ENCODE data around the gene SLAMF9. TPM values are rescaled to one million over a fixed set of nuclear protein-coding genes. Genes with fewer than 3 reads are reported as not detected.

SLAMF9 gene
- total RNA-seq, 1 donor: 0.63 TPM

GRCh38 chr1:159982280-159982679 is 28.2 kb upstream of the SLAMF9 start:
- no peak overlapping the region for H3K4me3 ChIP-seq (ENCODE audit: low read length)
- H3K9me3 ChIP-seq (ENCODE audit: low read depth, low read length): no peaks in the 10 kb centered on the region
- peaks cover 9% of the 10 kb centered on the region for H3K27me3 ChIP-seq (ENCODE audit: insufficient read depth, low read length)
- H3K4me1 ChIP-seq (ENCODE audit: insufficient read depth, low read length): no peaks in the 10 kb centered on the region

- no peaks in the 10 kb centered on the region for H3K9me3 ChIP-seq (ENCODE audit: low read depth, low read length)
- H3K4me1 ChIP-seq (ENCODE audit: insufficient read depth, low read length): no peaks in the 10 kb centered on the region
- no peak overlapping the region for H3K4me3 ChIP-seq (ENCODE audit: low read length)
- peaks cover 8% of the 10 kb centered on the region for H3K27me3 ChIP-seq (ENCODE audit: insufficient read depth, low read length)
These were observed 27.5 kb upstream of the SLAMF9 start for GRCh38 chr1:159981351-159982055.

GRCh38 chr1:159980786-159981185 is 26.7 kb upstream of the SLAMF9 start:
- Histone ChIP-seq H3K4me3 (ENCODE audit: low read length) (no peak overlapping the region), H3K9me3 (ENCODE audit: low read depth, low read length) (no peaks in the 10 kb centered on the region), H3K27me3 (ENCODE audit: insufficient read depth, low read length) (peaks cover 8% of the 10 kb centered on the region), H3K4me1 (ENCODE audit: insufficient read depth, low read length) (no peaks in the 10 kb centered on the region)

- Histone ChIP-seq H3K27me3 (ENCODE audit: insufficient read depth, low read length) (peaks cover 8% of the 10 kb centered on the region), H3K4me1 (ENCODE audit: insufficient read depth, low read length) (no peaks in the 10 kb centered on the region), H3K4me3 (ENCODE audit: low read length) (no peak overlapping the region), H3K9me3 (ENCODE audit: low read depth, low read length) (no peaks in the 10 kb centered on the region)
These were observed 26.0 kb upstream of the SLAMF9 start for GRCh38 chr1:159980076-159980475.

- Histone ChIP-seq H3K9me3 (ENCODE audit: low read depth, low read length) (no peaks in the 10 kb centered on the region), H3K4me1 (ENCODE audit: insufficient read depth, low read length) (no peaks in the 10 kb centered on the region), H3K27me3 (ENCODE audit: insufficient read depth, low read length) (peaks cover 11% of the 10 kb centered on the region), H3K4me3 (ENCODE audit: low read length) (no peak overlapping the region)
These were observed 25.2 kb upstream of the SLAMF9 start for GRCh38 chr1:159979257-159979656.

- Histone ChIP-seq H3K4me1 (ENCODE audit: insufficient read depth, low read length) (no peaks in the 10 kb centered on the region), H3K4me3 (ENCODE audit: low read length) (no peak overlapping the region), H3K9me3 (ENCODE audit: low read depth, low read length) (no peaks in the 10 kb centered on the region), H3K27me3 (ENCODE audit: insufficient read depth, low read length) (peaks cover 5% of the 10 kb centered on the region)
These were observed 24.0 kb upstream of the SLAMF9 start for GRCh38 chr1:159978107-159978398.

GRCh38 chr1:159977364-159978106 is 23.5 kb upstream of the SLAMF9 start:
- no peaks in the 10 kb centered on the region for H3K9me3 ChIP-seq (ENCODE audit: low read depth, low read length)
- H3K27me3 ChIP-seq (ENCODE audit: insufficient read depth, low read length): peaks cover 5% of the 10 kb centered on the region
- H3K4me3 ChIP-seq (ENCODE audit: low read length): no peak overlapping the region
- no peaks in the 10 kb centered on the region for H3K4me1 ChIP-seq (ENCODE audit: insufficient read depth, low read length)

- no peaks in the 10 kb centered on the region for H3K4me1 ChIP-seq (ENCODE audit: insufficient read depth, low read length)
- peaks cover 5% of the 10 kb centered on the region for H3K27me3 ChIP-seq (ENCODE audit: insufficient read depth, low read length)
- no peaks in the 10 kb centered on the region for H3K9me3 ChIP-seq (ENCODE audit: low read depth, low read length)
- H3K4me3 ChIP-seq (ENCODE audit: low read length): no peak overlapping the region
These were observed 20.4 kb upstream of the SLAMF9 start for GRCh38 chr1:159974350-159974965.

GRCh38 chr1:159973350-159973940 is 19.4 kb upstream of the SLAMF9 start:
- H3K4me1 ChIP-seq (ENCODE audit: insufficient read depth, low read length): no peaks in the 10 kb centered on the region
- no peaks in the 10 kb centered on the region for H3K9me3 ChIP-seq (ENCODE audit: low read depth, low read length)
- no peak overlapping the region for H3K4me3 ChIP-seq (ENCODE audit: low read length)
- H3K27me3 ChIP-seq (ENCODE audit: insufficient read depth, low read length): peaks cover 7% of the 10 kb centered on the region

- Histone ChIP-seq H3K27me3 (ENCODE audit: insufficient read depth, low read length) (peaks cover 10% of the 10 kb centered on the region), H3K4me1 (ENCODE audit: insufficient read depth, low read length) (no peaks in the 10 kb centered on the region), H3K4me3 (ENCODE audit: low read length) (no peak overlapping the region), H3K9me3 (ENCODE audit: low read depth, low read length) (no peaks in the 10 kb centered on the region)
These were observed 18.6 kb upstream of the SLAMF9 start for GRCh38 chr1:159972443-159973205.

GRCh38 chr1:159970932-159971342 is 16.9 kb upstream of the SLAMF9 start:
- Histone ChIP-seq H3K27me3 (ENCODE audit: insufficient read depth, low read length) (peaks cover 8% of the 10 kb centered on the region), H3K4me1 (ENCODE audit: insufficient read depth, low read length) (no peaks in the 10 kb centered on the region), H3K4me3 (ENCODE audit: low read length) (no peak overlapping the region), H3K9me3 (ENCODE audit: low read depth, low read length) (no peaks in the 10 kb centered on the region)

- Histone ChIP-seq H3K4me1 (ENCODE audit: insufficient read depth, low read length) (no peaks in the 10 kb centered on the region), H3K4me3 (ENCODE audit: low read length) (no peak overlapping the region), H3K27me3 (ENCODE audit: insufficient read depth, low read length) (peaks cover 9% of the 10 kb centered on the region), H3K9me3 (ENCODE audit: low read depth, low read length) (no peaks in the 10 kb centered on the region)
These were observed 14.9 kb upstream of the SLAMF9 start for GRCh38 chr1:159968901-159969300.

- Histone ChIP-seq H3K4me1 (ENCODE audit: insufficient read depth, low read length) (no peaks in the 10 kb centered on the region), H3K4me3 (ENCODE audit: low read length) (no peak overlapping the region), H3K9me3 (ENCODE audit: low read depth, low read length) (no peaks in the 10 kb centered on the region), H3K27me3 (ENCODE audit: insufficient read depth, low read length) (peaks cover 9% of the 10 kb centered on the region)
These were observed 11.2 kb upstream of the SLAMF9 start for GRCh38 chr1:159965263-159965662.

- peaks cover 9% of the 10 kb centered on the region for H3K27me3 ChIP-seq (ENCODE audit: insufficient read depth, low read length)
These were observed 10.1 kb upstream of the SLAMF9 start for GRCh38 chr1:159964144-159964543.

GRCh38 chr1:159962176-159962575 is 8.1 kb upstream of the SLAMF9 start:
- H3K4me3 ChIP-seq (ENCODE audit: low read length): no peak overlapping the region
- peaks cover 4% of the 10 kb centered on the region for H3K27me3 ChIP-seq (ENCODE audit: insufficient read depth, low read length)
- no peaks in the 10 kb centered on the region for H3K9me3 ChIP-seq (ENCODE audit: low read depth, low read length)
- no peaks in the 10 kb centered on the region for H3K4me1 ChIP-seq (ENCODE audit: insufficient read depth, low read length)

More at GRCh38 chr1:159964144-159964543, 10.1 kb upstream of the SLAMF9 start:
- no peaks in the 10 kb centered on the region for H3K4me1 ChIP-seq (ENCODE audit: insufficient read depth, low read length)
- H3K4me3 ChIP-seq (ENCODE audit: low read length): no peak overlapping the region
- H3K9me3 ChIP-seq (ENCODE audit: low read depth, low read length): no peaks in the 10 kb centered on the region

Measured in mononuclear cell (primary cell).